DMS 273 treated with DMSO at 0.1 percent for 48 hours (cell line): ENCODE measurements around the gene ZKSCAN3.
"Not testable (repeated sequence)": the region's sequence is repeated elsewhere in the genome, so short reads cannot be mapped to it uniquely, and the experiment has no call there.

Experiments
- DNase-seq: peaks from one replicate; lab custom pipeline; 2025; lab: John Stamatoyannopoulos, UW

Gene ZKSCAN3

GRCh38 chr6:28373925-28374324 lies 24.2 kb downstream of the ZKSCAN3 start:
- DNase-seq, result no peak

- DNase-seq, result no peak
These were observed 28.1 kb downstream of the ZKSCAN3 start for GRCh38 chr6:28377879-28378278.

GRCh38 chr6:28378644-28379043 lies 28.9 kb downstream of the ZKSCAN3 start:
- DNase-seq, result no peak

GRCh38 chr6:28380381-28380780 lies 30.6 kb downstream of the ZKSCAN3 start:
- no peak for DNase-seq

GRCh38 chr6:28383235-28384142 lies 33.7 kb downstream of the ZKSCAN3 start:
- DNase-seq, result peak; percentile 32

- no peak for DNase-seq
These were observed 34.4 kb downstream of the ZKSCAN3 start for GRCh38 chr6:28384143-28384533.

- DNase-seq, result no peak
These were observed 40.9 kb downstream of the ZKSCAN3 start for GRCh38 chr6:28390688-28391087.

- DNase-seq, result no peak
These were observed 44.3 kb downstream of the ZKSCAN3 start for GRCh38 chr6:28393912-28394662.

- no peak for DNase-seq
These were observed 46.2 kb downstream of the ZKSCAN3 start for GRCh38 chr6:28395918-28396317.

GRCh38 chr6:28399350-28400121 lies 49.8 kb downstream of the ZKSCAN3 start, which contains the start of gene ZSCAN12:
ZSCAN12 (minus strand) TSS chr6:28399747; CDS start chr6:28398405, 1,342 bp downstream.
- DNase-seq, result no peak

GRCh38 chr6:28400122-28400451 lies 50.3 kb downstream of the ZKSCAN3 start:
- DNase-seq, result no peak

GRCh38 chr6:28401172-28401571 lies 51.4 kb downstream of the ZKSCAN3 start:
- DNase-seq, result no peak

- DNase-seq, result no peak
These were observed 52.5 kb downstream of the ZKSCAN3 start for GRCh38 chr6:28402197-28402596.

- not testable (repeated sequence) for DNase-seq
These were observed 54.2 kb downstream of the ZKSCAN3 start for GRCh38 chr6:28403923-28404322.

- DNase-seq, result no peak
These were observed 57.7 kb downstream of the ZKSCAN3 start for GRCh38 chr6:28407401-28407800.

GRCh38 chr6:28408076-28408802 lies 58.5 kb downstream of the ZKSCAN3 start:
- no peak for DNase-seq

GRCh38 chr6:28410767-28411166 lies 61.0 kb downstream of the ZKSCAN3 start:
- no peak for DNase-seq

GRCh38 chr6:28413681-28414080 lies 63.9 kb downstream of the ZKSCAN3 start:
- DNase-seq, result no peak
